Activated CD4-positive, alpha-beta T cell treated with anti-CD3 and anti-CD28 coated beads for 1 hour (primary cell): ENCODE measurements around the gene PMEL.
A peak's percentile ranks its signal among the peaks of the same experiment; 100 is the strongest.
"Not testable (repeated sequence)": the region's sequence is repeated elsewhere in the genome, so short reads cannot be mapped to it uniquely, and the experiment has no call there.

Source experiments
- DNase-seq: peaks from one replicate; pipeline ENCODE4 v3.0.0-alpha.2; 2020

The PMEL gene

DNA sequence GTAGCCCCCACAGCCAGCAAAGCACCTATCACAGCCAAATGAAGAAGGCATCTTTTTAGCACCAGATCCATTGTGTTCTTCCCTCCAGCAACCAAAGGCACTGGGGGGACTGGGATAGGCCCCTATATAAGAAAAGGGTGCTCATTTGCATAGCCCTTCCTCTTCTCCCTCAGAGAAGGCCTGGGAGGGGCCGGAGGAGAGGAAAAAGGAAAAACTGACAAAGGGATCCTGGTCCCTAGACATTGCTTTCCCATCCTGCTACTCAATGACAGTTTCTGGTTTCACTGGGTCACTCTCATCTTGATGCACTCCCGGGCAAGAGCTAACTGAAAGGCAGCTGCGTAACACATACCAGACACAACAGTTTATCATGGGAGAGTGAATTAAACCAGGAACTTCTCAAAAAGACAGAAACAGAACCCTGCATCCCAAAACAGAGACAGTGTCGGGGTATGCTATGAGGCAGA lies at the start of gene PMEL:
Gene PMEL, minus strand, starts transcription at position 102 of the 467 bp plus-strand sequence. Its CDS starts 31 bp downstream, at position 71.
- no peak for DNase-seq

- DNase-seq, result no peak
These were observed 48.4 kb upstream of the PMEL start for GRCh38 chr12:56014205-56014604.

GRCh38 chr12:56013482-56013881 lies 47.6 kb upstream of the PMEL start:
- DNase-seq, result no peak

DNA sequence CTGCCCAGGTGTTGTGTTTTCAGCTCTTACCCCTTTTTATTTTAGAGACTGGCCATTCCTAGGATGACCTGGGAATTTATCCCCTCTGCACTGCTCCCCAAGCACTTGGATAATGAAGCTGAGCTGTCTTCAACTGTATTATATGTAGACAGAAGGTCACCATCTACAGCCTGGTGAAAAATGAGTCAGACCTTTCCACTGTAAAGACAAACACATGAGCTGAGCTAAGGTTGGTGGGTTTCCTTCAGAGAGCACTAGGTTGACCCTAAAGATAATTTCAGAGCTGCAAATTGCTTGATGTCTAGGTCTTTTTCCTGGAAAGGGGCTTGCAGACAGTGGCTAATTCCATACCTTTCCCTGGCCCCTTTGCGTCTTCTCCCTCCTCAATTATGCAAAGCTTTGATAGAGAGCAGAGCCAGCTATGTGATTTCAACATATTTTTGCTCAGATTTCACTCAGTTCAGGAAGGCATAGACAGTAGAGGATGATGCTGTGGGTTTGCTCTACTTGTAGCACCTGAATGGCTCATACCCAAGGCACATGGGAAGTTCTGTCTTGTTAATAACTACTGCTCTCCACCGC lies 45.8 kb upstream of the PMEL start:
- DNase-seq, result no peak

DNA sequence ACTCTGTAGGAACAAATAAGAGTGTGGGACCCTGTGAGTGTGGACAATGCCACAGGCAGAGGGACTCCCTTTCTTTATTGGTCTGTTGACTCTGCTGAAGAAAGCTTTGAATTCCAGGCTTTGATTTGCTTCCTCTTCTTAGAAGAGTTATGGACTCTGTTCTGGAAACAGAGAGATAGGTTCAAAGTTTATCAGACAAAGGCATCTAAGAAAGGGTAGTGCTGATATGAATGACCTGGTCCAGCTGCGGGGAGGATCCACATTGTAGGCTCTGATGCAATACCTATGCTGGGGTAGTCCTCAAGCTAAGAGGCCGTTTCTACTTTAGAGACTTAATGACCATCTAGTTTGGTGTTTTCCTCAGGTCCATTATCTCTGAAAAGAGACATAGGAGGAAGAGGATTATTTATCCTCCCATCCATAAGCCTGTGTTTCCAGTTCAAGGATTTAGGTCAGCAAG lies 44.3 kb upstream of the PMEL start:
- DNase-seq, result no peak

DNA sequence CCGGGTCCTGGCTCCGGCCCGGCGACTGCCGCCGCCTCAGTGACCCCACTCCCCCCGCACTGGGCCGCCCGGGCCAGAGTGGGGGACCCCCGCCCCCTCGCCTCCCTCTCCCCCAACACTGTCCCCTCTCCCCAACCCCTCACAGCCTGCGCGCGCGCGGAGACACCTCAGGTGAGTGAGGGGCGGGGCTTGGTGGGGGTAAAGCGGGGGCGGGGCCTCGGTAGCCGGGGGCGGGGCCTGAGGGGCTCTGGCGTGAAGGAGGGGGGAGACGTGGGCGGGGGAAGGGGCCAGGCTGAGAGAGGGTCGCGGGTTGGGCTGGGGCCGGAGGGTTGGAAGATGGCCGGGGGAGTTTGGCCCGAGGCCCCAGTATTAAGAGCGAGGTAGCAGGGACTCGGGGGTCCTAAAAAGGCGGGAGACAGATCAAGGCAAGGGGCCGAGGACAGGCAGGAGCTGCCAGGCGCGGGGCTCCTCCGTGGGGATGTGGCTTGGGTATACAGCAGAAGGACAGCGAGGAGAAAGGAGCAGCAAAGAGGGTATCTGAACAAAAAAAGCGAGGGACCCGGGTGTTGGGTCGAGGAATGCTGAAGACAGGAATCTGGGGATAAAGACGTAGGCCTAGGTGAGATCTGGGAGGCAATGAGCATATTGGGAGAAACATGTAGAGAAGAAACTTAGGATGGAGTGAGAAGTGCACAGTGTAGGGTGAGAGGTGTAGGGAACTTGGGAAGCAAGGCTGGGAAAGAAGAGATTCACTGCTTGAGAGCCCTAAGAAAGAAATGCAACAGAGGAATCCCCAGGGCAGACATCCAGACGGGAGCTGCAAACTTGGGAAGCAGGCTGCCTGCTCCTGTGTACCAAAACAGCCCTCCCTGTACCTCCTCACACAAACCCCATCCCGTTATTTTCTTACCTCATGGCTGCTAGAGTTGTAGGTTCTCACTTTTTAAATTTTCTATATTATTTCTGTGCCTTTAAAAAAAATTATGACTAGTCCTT lies 42.0 kb upstream of the PMEL start:
- peak; percentile 50 for DNase-seq

GRCh38 chr12:56004211-56004610 lies 38.4 kb upstream of the PMEL start:
- DNase-seq, result no peak

DNA sequence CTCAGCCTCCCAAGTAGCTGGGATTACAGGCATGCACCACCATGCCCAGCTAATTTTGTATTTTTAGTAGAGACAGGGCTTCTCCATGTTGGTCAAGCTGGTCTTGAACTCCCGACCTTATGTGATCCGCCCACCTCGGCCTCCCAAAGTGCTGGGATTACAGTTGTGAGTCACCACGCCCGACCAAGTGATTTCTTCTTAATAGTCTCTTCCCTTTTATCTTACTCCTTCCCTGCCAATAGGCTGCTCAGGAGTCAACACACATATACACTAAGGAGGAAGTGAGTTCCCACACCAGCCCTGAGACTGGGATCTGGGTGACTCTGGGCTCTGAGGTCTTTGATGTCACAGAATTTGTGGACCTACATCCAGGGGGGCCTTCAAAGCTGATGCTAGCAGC lies 37.5 kb upstream of the PMEL start:
- DNase-seq, result not testable (repeated sequence)

- no peak for DNase-seq
These were observed 35.8 kb upstream of the PMEL start for GRCh38 chr12:56001487-56002100.

GRCh38 chr12:55999999-56000540 lies 34.2 kb upstream of the PMEL start:
- not testable (repeated sequence) for DNase-seq

DNA sequence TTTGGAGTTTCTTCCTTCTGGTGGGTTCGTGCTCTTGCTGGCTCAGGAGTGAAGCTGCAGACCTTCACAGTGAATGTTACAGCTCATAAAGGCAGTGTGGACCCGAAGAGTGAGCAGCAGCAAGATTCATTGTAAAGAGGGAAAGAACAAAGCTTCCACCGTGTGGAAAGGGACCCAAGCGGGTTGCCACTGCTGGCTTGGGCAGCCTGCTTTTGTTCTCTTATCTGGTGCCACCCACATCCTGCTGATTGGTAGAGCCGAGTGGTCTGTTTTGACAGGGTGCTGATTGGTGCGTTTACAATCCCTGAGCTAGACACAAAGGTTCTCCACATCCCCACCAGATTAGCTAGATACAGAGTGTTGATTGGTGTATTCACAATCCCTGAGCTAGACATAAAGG lies 33.7 kb upstream of the PMEL start:
- not testable (repeated sequence) for DNase-seq

- no peak for DNase-seq
These were observed 31.7 kb upstream of the PMEL start for GRCh38 chr12:55997535-55997859.

- DNase-seq, result no peak
These were observed 31.1 kb upstream of the PMEL start, which contains the start of gene SUOX for GRCh38 chr12:55996715-55997534. Gene SUOX (plus strand): TSS chr12:55997276. CDS start chr12:56002222, 4,946 bp downstream.

DNA sequence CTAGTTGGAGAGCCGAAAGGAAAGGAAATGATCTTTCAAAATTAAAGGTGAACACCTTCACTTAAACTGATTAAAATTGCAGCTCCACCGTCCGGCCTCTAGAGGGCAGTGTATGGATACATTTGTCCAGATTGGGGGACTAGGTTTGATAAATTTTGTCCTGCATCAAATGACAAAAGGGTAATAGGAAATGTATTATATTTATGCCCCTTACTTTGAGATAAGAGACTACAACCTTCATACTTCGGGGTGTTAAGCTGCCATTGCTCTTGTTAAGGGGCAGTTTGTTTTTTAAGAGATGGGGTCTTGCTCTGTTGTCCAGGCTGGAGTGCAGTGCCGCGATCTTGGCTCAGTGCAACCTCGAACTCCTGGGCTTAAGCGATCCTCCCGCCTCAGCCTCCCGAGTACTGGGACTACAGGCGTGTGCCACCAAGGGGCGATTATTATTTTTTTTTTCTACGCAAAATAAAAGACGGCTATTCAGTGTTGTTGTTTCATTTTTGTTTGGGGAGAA lies 30.4 kb upstream of the PMEL start:
- DNase-seq, result peak; percentile 50

GRCh38 chr12:55995366-55995765 lies 29.5 kb upstream of the PMEL start:
- DNase-seq, result no peak

GRCh38 chr12:55993230-55993853 lies 27.5 kb upstream of the PMEL start:
- DNase-seq, result no peak

- DNase-seq, result no peak
These were observed 25.3 kb upstream of the PMEL start for GRCh38 chr12:55991110-55991509.

DNA sequence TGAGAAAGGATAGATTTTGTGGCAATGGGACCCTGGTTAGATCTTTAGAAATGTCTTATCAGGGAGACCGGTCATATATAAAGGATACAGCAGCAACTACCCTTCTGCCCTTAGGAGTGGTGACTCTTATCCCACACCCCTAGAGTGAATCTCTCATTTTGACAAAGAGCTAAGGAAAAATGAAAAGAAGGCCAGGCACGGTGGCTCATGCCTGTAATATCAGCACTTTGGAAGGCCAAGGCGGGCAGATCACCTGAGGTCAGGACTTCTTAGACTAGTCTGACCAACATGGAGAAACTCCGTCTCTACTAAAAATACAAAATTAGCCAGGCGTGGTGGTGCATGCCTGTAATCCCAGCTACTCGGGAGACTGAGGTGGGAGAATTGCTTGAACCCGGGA lies 20.1 kb upstream of the PMEL start:
- DNase-seq, result not testable (repeated sequence)

DNA sequence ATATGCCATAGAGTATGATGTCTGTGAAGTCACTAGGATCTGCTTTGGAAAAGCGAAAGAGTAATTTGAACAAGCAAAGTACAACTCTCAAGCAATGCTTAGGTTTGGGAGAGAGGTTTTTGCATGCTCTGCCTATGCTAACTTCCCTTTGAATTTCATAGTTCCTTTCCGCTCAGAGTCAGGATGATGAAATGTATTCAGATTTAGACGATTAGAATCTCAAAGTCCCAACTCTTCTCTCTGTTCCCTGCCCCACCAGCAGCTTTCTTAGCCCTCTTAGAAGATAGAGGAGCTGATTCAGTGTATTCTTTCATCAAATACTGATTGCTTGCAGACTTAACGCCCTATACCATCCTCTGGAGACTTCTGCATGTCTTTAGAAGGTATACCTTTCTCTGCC lies 19.5 kb upstream of the PMEL start:
- DNase-seq, result no peak

- DNase-seq, result no peak
These were observed 19.0 kb upstream of the PMEL start for GRCh38 chr12:55984861-55985260.

DNA sequence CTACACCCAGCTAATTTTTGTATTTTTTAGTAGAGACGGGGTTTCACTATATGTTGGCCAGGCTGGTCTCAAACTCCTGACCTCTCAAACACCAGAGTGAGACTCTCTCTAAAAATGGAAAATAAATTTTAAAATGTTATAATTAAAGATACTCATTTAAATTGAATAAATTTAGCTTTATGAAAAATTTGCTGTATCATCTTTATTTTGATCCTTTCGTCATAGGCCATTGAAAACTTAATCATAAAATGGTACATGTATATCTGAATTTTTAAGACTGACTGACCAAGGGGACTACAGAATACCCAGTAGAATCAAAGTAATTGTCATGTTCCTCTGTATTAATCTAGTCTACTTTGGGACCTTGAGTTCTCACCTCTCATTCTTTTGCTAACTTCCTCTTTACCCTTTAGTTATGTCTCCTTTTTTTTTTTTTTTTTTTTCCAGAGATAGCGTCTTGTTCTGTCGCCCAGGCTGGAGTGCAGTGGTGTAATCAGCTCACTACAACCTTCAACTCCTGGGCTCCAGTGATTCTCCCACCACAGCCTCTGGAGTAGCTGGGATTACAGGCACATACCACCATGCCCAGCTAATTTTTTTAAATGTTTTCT lies 17.5 kb upstream of the PMEL start:
- DNase-seq, result no peak
